Caco-2 (cell line): ENCODE data around the gene ADCY5. TPM values are rescaled to one million over a fixed set of nuclear protein-coding genes. Genes with fewer than 3 reads are reported as not detected.

Experiments used
- BruUV-seq: library from RNA; stranded (reverse); fragments of 400-500 nt; replicated peaks from 2 replicates; lab custom pipeline; 2021; lab: Mats Ljungman, UMichigan
- CTCF ChIA-PET: fragments of 300-600 bp; sonication (Branson Sonifier 250); formaldehyde crosslinking; loops from one replicate; lab custom pipeline; 2022; ENCODE audit warnings: antibody characterized with exemption; lab: Charles Lee
- POLR2A ChIA-PET: fragments of 300-600 bp; sonication (Branson Sonifier 250); formaldehyde crosslinking; loops from one replicate; lab custom pipeline; 2022; ENCODE audit warnings: antibody characterized with exemption; lab: Charles Lee
- DNase-seq, 2 experiments: peaks; one replicate each; pipeline versions ENCODE4 v3.0.0 to v3.0.0-alpha.2; 2020 to 2022
- H3K27me3 ChIP-seq: replicated peaks from 2 replicates; pipeline ENCODE4 v1.6.0; 2011; ENCODE audit warnings: low read length; ENCODE audit not compliant: control insufficient read depth, insufficient read depth
- H3K36me3 ChIP-seq: 2 replicates; pipeline ENCODE4 v1.5.1; 2011; ENCODE audit warnings: low read length; ENCODE audit not compliant: control insufficient read depth, insufficient read depth
- H3K4me1 ChIP-seq: fragments of 250-450 bp; sonication (Bioruptor Pico); 2 replicates; pipeline ENCODE4 v1.5.1; 2020; ENCODE audit warnings: mild to moderate bottlenecking
- H3K4me3 ChIP-seq: 2 replicates; pipeline ENCODE4 v1.5.1; 2011; ENCODE audit warnings: low read depth, mild to moderate bottlenecking, control low read depth, low read length
- H3K9me3 ChIP-seq: fragments of 250-450 bp; sonication (Bioruptor Pico); 2 replicates; pipeline ENCODE4 v1.5.1; 2020; ENCODE audit warnings: mild to moderate bottlenecking, moderate library complexity
- H3K27ac Mint-ChIP-seq: one replicate; pipeline ENCODE4 v1.8.0; 2022; ENCODE audit warnings: mixed read lengths; ENCODE audit not compliant: unreplicated experiment
- H3K27me3 Mint-ChIP-seq: one replicate; pipeline ENCODE4 v1.8.0; 2022; ENCODE audit warnings: mixed read lengths; ENCODE audit not compliant: insufficient read depth, unreplicated experiment
- H3K36me3 Mint-ChIP-seq: one replicate; pipeline ENCODE4 v1.8.0; 2022; ENCODE audit warnings: mild to moderate bottlenecking, mixed read lengths; ENCODE audit not compliant: insufficient read depth, unreplicated experiment
- H3K4me1 Mint-ChIP-seq: one replicate; pipeline ENCODE4 v1.8.0; 2022; ENCODE audit warnings: low read depth, mixed read lengths; ENCODE audit not compliant: unreplicated experiment
- H3K4me3 Mint-ChIP-seq: one replicate; pipeline ENCODE4 v1.8.0; 2022; ENCODE audit warnings: mild to moderate bottlenecking, moderate library complexity, mixed read lengths; ENCODE audit not compliant: unreplicated experiment
- H3K9me3 Mint-ChIP-seq: one replicate; pipeline ENCODE4 v1.8.0; 2022; ENCODE audit warnings: mixed read lengths; ENCODE audit not compliant: unreplicated experiment
- CTCF ChIP-seq, 2 experiments: fragments of 200-600 bp in 1 of 2; IDR thresholded peaks; 1 replicate in 1 of 2; 2 replicates in 1 of 2; pipeline versions ENCODE4 v1.5.1 to v1.8.0; 2011 to 2022; ENCODE audit warnings: antibody characterized with exemption in 1 of 2, control low read depth in 1 of 2, inconsistent platforms in 1 of 2, low read depth in 1 of 2, low read length in 1 of 2, mild to moderate bottlenecking in 1 of 2, moderate library complexity in 1 of 2; ENCODE audit not compliant: insufficient read depth in 1 of 2, severe bottlenecking in 1 of 2, unreplicated experiment in 1 of 2
- intact Hi-C: fragments of 100-400 bp; cut with micrococcal nuclease; formaldehyde crosslinking; loops from one replicate; pipeline ENCODE4 v1.10.0; 2022; ENCODE audit not compliant: unreplicated experiment
- total RNA-seq: library from RNA; stranded (reverse); gene quantifications from 2 replicates; pipeline ENCODE4 v1.2.3, GENCODE V29; 2022

ADCY5 gene
- total RNA-seq, 1 experiment from 2014 or later: 0.91 TPM

GRCh38 chr3:123277106-123277505 is 171.8 kb downstream of the ADCY5 start:
- no peak for DNase-seq
- no peaks in the 10 kb centered on the region for H3K9me3 Mint-ChIP-seq
- no peaks in the 10 kb centered on the region for H3K27me3 Mint-ChIP-seq
- Histone ChIP-seq H3K36me3 (no peaks in the 10 kb centered on the region), H3K27me3 (no peaks in the 10 kb centered on the region), H3K9me3 (no peaks in the 10 kb centered on the region), H3K4me3 (no peak overlapping the region), H3K4me1 (no peaks in the 10 kb centered on the region)
- intact Hi-C loops: no loop called here
- no peaks in the 10 kb centered on the region for H3K36me3 Mint-ChIP-seq
- H3K4me1 Mint-ChIP-seq: no peaks in the 10 kb centered on the region
- no peak for TF ChIP-seq CTCF (IDR thresholded peaks at IDR 0.05; ENCODE audit: insufficient read depth in 1 of 2, low read depth in 1 of 2, low read length in 1 of 2, severe bottlenecking in 1 of 2, unreplicated experiment in 1 of 2)
- BruUV-seq: no TSS peak
- POLR2A ChIA-PET: no interaction called here
- H3K27ac Mint-ChIP-seq: no peak overlapping the region
- no peak overlapping the region for H3K4me3 Mint-ChIP-seq
- CTCF ChIA-PET: no interaction called here

GRCh38 chr3:123276346-123277006 is 172.4 kb downstream of the ADCY5 start:
- no peaks in the 10 kb centered on the region for H3K9me3 Mint-ChIP-seq
- H3K27ac Mint-ChIP-seq: no peak overlapping the region
- Histone ChIP-seq H3K4me3 (no peak overlapping the region), H3K27me3 (no peaks in the 10 kb centered on the region), H3K36me3 (no peaks in the 10 kb centered on the region), H3K9me3 (no peaks in the 10 kb centered on the region), H3K4me1 (no peaks in the 10 kb centered on the region)
- H3K27me3 Mint-ChIP-seq: no peaks in the 10 kb centered on the region
- no peak overlapping the region for H3K4me3 Mint-ChIP-seq
- ChIA-PET CTCF (no interaction called here), POLR2A (no interaction called here)
- BruUV-seq: no TSS peak
- intact Hi-C loops: no loop called here
- H3K36me3 Mint-ChIP-seq: no peaks in the 10 kb centered on the region
- DNase-seq: no peak
- H3K4me1 Mint-ChIP-seq: no peaks in the 10 kb centered on the region
- TF ChIP-seq CTCF (IDR thresholded peaks at IDR 0.05; ENCODE audit: insufficient read depth in 1 of 2, low read depth in 1 of 2, low read length in 1 of 2, severe bottlenecking in 1 of 2, unreplicated experiment in 1 of 2): no peak

- BruUV-seq: no TSS peak
- DNase-seq: no peak
- POLR2A ChIA-PET: no interaction called here
- Mint-ChIP-seq H3K9me3 (no peaks in the 10 kb centered on the region), H3K27me3 (no peaks in the 10 kb centered on the region), H3K36me3 (no peaks in the 10 kb centered on the region), H3K27ac (no peak overlapping the region), H3K4me1 (no peaks in the 10 kb centered on the region), H3K4me3 (no peak overlapping the region)
- CTCF ChIA-PET: no interaction called here
- Histone ChIP-seq H3K4me1 (no peaks in the 10 kb centered on the region), H3K9me3 (no peaks in the 10 kb centered on the region), H3K27me3 (no peaks in the 10 kb centered on the region), H3K36me3 (no peaks in the 10 kb centered on the region), H3K4me3 (no peak overlapping the region)
- intact Hi-C loops: no loop called here
- no peak for TF ChIP-seq CTCF (IDR thresholded peaks at IDR 0.05; ENCODE audit: insufficient read depth in 1 of 2, low read depth in 1 of 2, low read length in 1 of 2, severe bottlenecking in 1 of 2, unreplicated experiment in 1 of 2)
These were observed 173.2 kb downstream of the ADCY5 start for GRCh38 chr3:123275691-123276090.
